ENCODE measurements around the gene HK1.

DNA sequence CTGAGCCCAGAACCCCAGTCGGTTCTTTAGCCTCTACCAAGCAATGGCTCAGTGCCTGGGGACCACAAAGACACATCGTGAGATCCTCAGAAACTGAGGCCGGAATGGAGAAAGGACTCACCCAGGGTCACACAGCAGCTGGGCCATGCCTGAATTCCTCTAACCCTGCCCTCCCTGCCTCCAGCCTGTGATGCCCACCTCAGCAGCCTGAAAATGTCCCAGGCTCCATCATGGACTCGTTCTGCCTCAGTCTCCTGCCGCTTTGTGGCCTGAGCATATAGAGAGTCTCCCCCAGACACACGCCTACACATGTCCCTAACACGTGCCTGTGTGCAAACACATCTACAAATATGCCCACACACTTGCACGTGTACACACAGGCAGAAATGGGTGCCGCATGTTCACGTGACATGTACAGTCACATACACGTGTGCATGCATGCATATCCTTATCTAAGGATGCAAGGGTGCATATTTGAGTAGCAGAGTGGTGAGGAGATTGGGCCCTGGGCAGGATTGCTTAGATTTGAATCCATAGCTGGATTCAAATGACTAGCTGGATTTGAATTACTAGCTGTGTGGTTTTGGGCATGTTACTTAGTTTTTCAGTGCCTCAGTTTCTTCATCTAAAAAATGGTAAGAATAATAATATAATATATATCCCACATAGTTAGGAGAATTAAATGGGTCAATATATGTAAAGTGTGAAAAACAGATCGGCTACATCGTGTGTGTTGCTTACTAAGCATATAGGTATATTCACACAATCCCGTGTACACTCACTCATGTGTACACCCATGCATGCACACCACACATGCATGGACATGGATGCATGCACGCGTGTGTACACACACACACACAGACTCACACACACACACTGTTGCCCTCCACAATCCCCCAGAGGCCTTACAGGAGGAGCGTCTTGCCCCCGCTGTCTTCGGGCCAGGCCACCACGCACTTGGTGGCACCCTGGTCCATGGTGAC lies 136.0 kb downstream of the HK1 start:
- no peak for TF ChIP-seq EZH2phosphoT487 (IDR thresholded peaks at IDR 0.05; ENCODE audit: low read depth, severe bottlenecking, unreplicated experiment)
- TF ChIP-seq, protein P1, sequence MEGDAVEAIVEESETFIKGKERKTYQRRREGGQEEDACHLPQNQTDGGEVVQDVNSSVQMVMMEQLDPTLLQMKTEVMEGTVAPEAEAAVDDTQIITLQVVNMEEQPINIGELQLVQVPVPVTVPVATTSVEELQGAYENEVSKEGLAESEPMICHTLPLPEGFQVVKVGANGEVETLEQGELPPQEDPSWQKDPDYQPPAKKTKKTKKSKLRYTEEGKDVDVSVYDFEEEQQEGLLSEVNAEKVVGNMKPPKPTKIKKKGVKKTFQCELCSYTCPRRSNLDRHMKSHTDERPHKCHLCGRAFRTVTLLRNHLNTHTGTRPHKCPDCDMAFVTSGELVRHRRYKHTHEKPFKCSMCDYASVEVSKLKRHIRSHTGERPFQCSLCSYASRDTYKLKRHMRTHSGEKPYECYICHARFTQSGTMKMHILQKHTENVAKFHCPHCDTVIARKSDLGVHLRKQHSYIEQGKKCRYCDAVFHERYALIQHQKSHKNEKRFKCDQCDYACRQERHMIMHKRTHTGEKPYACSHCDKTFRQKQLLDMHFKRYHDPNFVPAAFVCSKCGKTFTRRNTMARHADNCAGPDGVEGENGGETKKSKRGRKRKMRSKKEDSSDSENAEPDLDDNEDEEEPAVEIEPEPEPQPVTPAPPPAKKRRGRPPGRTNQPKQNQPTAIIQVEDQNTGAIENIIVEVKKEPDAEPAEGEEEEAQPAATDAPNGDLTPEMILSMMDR (IDR thresholded peaks at IDR 0.05; ENCODE audit: poor library complexity), result no peak
- no peak for TF ChIP-seq EZH2 (IDR thresholded peaks at IDR 0.05; ENCODE audit: borderline replicate concordance)

Measured in hepatocyte (in vitro differentiated cells).